ENCODE measurements around the gene CAMK2N2.

The CAMK2N2 gene

DNA sequence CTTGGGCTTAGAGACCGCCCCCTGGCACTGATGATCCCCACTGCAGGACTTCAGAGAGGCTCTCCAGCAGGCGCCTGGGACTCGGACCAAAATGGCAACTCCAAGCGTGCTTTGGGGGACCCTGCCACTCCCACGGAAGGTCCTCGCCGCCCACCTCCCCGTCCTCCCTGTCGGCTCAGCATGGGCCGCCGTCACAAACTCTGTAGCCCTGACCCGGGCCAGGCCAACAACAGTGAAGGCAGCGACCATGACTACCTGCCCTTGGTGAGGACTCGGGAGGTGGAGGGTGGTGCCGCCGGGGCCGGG, 20.3 kb downstream of the CAMK2N2 start:
- in situ Hi-C loops (cut with HindIII; ENCODE audit: low sequenced_read_pairs), result no loop called here

DNA sequence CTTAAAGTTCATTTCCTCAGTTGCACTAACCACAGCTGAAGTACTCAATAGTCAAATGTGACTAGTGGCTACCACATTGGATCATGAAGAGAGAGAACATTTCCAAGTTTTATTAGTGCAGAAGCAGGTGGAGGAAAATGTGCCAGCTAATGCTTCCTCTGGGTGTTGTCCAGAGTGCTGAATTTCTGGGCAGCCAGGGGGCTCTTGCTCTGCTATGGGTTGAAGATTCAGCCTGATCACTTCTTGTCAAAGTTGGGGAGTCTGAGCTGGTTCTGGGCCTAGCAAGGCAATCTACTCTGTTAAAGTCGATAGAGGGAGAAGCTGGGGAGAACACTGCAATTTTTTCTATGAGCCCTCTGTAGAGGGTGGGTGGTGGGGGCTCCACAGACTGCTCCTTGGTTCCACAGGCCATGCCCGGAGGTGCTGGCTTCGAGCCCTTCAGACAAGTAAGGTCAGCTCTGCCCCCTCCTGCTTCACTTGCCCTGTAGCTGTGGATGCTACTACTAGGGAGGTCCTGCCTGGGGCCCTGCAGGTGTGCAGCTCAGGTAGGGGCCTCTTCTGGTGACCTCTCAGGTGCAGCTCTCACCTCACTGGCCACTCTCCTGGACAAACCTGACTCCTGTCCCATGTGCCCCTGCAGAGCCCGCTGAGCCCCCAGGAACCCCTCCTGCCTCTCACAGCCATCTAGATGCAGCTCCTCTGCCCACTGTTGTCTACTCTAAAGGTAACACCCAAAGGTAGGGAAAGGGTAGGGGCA, 20.8 kb downstream of the CAMK2N2 start:
- in situ Hi-C loops (cut with HindIII; ENCODE audit: low sequenced_read_pairs), result no loop called here

DNA sequence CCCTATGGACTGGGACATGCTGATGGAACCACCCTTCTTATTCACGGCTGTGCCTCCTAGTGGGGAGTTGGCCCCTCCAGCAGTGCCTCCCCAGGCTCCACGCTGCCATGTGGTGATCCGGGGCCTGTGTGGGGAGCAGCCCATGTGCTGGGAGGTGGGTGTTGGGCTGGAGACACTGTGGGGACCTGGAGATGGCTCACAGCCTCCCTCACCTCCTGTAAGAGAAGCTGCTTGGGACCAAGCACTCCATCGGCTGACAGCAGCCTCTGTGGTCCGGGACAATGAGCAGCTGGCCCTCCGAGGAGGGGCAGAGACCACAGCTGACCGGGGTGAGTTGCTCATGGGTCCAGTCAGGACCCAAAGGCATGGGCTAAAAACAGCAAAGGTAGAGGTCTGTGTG, 21.6 kb downstream of the CAMK2N2 start:
- in situ Hi-C loops (cut with HindIII; ENCODE audit: low sequenced_read_pairs), result no loop called here

DNA sequence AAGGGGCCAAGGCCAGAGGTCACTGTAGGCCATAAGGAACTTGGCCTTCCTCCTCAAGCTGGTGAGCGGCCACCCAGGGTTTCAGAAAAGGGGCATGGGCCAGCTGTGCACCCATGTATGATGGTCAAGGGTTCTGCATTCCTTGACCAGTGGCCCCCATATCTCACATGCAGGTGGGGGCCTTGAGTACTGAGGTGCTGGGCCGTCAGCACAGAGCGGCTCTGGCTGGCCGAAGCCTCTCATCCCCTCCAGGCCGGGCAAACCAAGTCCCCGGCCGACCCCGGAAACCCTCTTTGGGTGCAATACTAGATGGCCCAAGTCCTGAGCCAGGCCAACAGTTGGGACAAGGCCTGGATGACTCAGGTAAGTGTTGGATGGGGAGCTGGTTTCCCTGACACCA, 22.1 kb downstream of the CAMK2N2 start:
- in situ Hi-C loops (cut with HindIII; ENCODE audit: low sequenced_read_pairs), result no loop called here

DNA sequence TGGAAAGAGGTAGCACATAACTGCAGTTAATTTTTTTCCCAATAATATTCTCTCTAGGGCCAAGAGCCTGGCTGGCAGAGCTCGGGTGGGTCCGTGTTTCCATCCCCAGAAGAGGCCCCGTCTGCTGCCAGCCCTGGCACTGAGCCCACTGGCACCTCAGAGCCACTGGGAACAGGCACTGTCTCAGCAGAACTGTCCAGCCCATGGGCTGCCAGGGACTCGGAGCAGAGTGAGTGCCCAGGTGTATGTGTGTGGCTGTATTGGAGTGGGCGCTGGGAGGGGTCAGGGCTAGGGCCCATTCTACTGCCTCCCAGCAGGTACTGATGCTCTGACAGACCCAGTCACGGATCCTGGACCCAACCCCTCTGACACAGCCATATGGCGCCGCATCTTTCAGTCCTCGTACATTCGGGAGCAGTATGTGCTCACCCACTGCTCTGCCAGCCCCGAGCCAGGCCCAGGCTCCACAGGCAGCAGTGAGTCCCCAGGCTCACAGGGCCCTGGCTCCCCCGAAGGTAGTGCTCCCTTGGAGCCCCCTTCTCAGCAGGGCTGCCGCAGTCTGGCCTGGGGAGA, 23.0 kb downstream of the CAMK2N2 start:
- in situ Hi-C loops (cut with HindIII; ENCODE audit: low sequenced_read_pairs), result no loop called here

DNA sequence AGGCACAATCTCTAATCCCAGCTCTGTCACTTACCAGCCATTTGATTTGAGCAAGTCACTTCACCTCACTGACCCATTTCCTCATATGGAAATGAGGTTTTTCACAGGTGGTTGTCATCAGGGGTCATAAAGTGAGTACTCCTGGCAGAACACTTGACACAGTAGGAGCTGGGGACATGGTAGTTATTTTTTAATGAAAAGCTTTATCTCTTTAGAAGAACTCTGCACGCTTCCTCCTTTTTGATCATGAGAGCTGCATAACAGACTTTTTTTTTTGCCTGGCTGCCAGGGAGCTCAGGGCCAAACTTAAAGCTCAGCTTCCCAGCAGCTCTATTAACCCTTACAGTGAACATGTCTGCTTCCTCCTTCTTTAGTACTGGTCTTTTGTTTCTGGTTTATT, 23.5 kb downstream of the CAMK2N2 start:
- in situ Hi-C loops (cut with HindIII; ENCODE audit: low sequenced_read_pairs), result no loop called here

DNA sequence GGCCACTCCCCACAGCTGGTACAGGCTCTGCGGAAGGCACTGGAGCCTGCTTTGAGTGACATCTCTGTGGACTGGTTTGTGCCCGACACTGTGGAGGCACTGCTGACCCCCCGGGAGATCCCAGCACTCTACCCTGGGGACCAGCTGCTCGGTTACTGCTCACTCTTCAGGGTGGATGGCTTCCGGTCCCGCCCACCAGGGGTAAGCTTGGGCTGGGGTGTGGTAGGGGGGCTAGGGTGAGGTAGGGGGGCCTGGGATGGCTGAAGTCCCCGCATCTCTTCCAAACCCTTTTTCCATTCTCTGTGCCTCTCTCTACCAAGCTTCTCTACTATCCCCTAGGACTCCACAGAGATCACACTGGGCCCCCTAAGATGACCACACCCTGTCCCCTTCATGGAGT, 24.1 kb downstream of the CAMK2N2 start:
- in situ Hi-C loops (cut with HindIII; ENCODE audit: low sequenced_read_pairs), result no loop called here

DNA sequence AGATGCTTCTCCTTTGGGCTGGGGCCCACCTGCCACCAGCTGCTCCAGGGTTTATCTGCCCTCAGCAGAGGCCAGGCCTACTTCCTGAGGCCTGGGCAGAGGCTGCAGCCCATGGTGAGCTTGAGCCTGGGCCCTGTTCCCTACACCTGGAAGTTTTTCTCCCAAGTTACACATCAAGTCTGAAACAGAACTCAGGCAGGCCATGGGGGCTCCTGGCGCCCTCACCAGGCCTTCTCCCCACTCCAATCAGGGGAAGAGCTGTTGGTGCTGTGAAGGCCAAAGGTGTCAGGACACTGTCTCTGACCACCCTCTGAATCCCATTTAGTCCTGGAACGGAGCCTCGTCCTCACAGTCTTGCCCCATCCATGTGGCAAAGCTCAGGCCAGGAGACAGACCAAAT, 24.7 kb downstream of the CAMK2N2 start:
- in situ Hi-C loops (cut with HindIII; ENCODE audit: low sequenced_read_pairs), result no loop called here

DNA sequence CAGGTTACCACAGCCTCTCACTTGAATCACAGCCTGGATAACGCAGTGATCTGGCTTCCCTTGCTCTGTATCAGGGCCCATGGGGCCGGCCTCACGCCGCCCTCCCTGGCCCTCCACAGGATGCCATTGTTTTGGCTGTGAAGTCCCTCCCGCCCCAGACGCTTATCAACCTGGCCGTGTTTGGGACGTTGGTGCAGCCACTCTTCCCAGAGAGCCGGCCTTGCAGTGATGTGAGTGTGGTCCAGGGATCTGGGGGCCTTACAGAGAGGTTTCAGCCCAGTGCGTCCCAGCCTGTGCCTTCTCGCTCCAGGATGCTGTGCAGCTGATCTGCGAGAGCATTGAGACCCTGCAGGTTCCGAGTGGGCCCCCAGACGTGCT, 25.3 kb downstream of the CAMK2N2 start:
- in situ Hi-C loops (cut with HindIII; ENCODE audit: low sequenced_read_pairs), result no loop called here

DNA sequence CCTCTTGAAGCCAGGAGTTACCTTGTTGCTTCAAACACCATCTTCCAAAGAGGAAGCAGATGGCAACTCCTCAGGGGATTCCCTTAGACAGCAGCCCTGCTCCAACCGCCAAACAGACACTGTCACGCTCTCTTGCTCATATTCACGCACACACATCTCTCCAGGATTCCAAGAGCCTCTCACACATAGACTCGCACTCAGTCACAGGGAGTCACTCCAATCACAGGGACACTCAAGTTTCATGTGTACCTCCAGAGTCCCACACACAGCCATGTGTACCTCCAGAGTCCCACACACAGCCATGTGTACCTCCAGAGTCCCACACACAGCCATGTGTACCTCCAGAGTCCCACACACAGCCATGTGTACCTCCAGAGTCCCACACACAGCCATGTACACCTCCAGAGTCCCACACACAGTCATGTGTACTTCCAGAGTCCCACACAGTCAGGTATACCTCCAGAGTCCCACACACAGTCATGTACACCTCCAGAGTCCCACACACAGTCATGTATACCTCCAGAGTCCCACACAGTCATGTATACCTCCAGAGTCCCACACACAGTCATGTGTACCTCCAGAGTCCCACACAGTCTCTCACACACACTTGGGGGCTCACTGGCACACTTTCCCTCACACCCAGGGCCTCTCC, 25.8 kb downstream of the CAMK2N2 start:
- in situ Hi-C loops (cut with HindIII; ENCODE audit: low sequenced_read_pairs), result no loop called here

DNA sequence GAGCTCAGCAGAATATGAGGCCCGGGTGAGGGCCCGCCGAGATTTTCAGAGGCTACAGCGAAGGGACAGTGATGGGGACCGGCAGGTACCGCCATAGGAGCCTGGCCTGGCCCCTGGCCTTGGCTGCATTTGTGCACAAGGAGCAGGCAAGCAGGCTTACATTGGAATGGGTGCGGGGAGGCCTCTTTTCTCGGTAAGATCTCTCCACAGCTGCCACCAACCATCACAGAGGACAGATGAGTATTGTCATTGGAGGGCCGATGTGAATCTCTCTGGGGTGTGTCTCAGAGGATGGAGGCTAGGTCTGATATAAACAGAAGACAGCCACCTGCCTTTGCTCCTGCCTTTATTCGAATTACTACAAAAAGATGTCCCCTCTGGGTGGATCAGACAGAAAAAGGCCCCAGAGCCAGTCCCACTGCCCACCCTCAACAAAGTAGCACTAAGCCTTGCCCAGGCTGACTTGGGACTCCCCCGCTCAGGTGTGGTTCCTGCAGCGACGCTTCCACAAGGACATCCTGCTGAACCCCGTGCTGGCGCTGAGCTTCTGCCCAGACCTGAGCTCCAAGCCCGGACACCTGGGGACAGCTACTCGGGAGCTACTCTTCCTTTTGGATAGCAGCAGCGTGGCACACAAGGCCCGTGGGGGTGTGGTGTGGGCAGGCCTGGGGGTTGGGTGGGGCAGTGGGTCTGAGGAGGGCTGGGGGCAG, 26.5 kb downstream of the CAMK2N2 start:
- in situ Hi-C loops (cut with HindIII; ENCODE audit: low sequenced_read_pairs), result no loop called here

DNA sequence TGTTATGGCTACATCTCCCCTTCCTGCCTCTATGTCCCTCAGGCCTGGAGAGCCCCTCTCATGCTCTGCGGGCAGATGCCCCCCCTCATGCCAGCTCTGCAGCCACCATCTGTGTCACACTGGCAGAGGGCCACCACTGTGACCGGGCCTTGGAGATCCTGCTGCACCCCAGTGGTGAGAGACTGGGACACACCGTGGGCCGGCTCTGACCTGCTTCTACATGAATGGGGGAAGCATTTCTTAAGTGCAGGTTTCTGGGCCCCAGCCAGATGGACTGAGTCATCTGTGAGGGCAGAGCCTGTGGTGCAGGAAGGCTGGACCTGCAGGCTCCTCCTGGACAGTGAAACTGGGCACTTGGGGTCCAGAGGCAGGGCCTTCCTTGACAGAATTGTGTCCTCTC, 27.1 kb downstream of the CAMK2N2 start:
- in situ Hi-C loops (cut with HindIII; ENCODE audit: low sequenced_read_pairs), result no loop called here

DNA sequence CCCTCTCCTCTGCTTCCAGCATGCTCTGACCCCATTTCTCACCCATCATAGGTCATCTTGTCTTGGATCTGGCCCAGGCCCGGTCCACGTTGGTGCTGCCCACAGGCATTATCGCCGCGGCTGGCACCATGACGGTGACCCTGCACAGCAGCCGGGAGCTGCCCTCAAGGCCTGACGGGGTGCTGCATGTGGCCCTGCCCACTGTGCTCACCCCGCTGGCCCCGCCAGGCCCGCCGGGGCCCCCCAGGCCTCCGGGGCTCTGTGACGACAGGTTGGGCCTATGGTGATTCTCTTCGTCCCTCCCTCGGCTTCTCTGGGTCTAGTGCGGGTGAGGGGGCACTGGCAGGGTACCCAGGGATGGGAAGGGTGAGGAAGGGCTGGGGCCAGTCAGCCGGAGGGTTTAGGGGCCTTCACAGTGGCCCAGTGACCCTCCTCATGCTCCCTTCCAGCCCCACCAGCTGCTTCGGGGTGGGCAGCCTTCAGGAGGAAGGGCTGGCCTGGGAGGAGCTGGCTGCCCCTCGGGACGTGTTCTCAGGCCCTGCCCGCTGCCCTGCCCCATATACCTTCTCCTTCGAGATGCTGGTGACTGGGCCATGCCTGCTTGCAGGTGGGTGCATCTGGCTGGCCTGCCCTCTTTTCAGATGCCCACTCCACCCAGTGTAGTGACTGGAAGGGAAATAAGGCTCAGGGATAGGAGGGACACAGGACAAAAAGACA, 28.1 kb downstream of the CAMK2N2 start:
- in situ Hi-C loops (cut with HindIII; ENCODE audit: low sequenced_read_pairs), result no loop called here

DNA sequence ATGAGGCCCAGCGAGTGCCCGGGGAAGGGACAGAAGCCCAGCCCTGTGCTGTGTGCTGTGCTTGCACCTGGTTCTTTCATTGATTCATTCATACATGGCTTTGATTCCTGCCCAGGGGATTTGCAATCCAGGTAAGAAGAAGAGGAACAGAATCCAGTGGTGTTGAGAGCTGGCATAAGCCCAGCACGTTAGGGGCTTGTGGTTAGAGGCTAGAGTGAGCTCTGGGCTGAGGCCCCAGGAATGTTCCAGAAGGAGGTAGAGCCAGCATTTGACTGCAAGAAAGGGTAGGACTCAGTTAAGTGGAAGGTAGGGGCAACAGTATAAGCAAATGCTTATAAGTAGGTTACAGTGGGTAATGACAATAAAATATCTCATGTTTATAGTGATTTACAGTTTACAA, 29.7 kb downstream of the CAMK2N2 start:
- in situ Hi-C loops (cut with HindIII; ENCODE audit: low sequenced_read_pairs), result no loop called here

DNA sequence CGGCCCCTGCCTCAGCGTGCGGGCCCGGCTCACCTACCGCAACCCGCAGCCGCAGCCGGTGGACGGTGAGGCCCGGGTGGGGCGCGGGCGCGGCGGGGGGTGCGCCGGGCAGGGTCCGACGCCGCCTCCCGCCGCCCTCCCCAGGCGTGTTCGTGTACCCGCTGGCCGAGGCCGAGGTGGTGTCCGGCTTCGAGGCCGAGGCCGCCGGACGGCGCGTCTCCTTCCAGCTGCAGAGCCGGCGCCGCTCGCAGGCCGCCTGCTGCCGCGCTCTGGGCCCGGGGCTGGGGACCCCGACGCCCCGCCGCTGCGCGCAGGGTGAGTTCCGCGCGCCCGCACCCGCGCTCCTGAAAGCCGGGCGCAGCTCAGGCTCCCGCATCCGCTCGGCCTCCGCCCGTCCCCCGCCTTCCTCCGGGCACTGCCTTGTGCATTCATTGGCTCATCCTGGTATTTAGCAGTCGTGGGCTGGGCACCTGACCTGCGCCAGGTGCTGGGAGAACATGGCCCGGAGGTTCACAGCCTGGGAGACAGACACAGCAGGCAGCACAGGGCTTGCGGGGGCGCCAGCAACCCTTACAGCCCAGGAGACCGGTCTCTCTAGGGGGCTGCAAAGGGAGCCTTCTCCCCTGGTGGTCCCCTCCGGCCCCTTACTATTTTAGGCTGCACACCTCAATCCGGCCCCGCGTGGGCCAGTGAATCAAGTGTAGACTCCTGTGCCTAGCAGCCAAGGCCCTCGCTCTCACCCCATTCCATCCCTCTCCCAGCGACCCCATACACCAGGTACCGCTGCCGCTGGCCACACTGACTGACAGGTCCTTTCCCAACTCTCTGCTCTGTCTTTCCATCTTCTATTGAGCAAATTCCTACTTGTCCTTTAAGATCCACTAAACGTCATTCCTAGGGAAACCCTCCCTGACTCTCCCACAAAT, 30.5 kb downstream of the CAMK2N2 start:
- in situ Hi-C loops (cut with HindIII; ENCODE audit: low sequenced_read_pairs), result no loop called here

DNA sequence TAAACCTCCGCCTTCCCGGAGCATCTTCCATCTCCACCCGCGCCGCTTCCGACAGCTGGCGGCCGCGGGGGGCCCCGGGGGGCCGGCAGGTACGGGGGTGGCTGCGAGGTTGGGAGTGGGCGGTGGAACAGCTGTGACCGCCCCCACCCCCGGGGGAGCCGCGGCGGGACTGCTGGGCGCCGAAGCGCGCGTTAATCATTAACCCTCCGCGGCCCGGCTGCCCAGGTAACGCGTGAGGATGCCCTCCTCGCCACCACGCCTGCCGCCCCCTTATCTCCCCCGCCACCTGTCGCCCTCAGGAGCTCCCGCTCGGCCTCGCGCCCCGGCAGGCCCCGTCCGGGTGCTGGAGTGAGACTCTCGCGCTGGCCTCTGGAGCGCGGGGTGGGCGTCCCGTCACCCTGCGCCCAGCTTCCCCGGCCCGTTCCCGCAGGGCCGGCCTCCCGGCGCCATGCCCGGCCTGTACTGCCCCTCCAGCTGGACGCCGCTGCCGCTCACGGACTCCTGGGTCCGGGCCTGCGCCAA, 31.2 kb downstream of the CAMK2N2 start:
- in situ Hi-C loops (cut with HindIII; ENCODE audit: low sequenced_read_pairs), result no loop called here

DNA sequence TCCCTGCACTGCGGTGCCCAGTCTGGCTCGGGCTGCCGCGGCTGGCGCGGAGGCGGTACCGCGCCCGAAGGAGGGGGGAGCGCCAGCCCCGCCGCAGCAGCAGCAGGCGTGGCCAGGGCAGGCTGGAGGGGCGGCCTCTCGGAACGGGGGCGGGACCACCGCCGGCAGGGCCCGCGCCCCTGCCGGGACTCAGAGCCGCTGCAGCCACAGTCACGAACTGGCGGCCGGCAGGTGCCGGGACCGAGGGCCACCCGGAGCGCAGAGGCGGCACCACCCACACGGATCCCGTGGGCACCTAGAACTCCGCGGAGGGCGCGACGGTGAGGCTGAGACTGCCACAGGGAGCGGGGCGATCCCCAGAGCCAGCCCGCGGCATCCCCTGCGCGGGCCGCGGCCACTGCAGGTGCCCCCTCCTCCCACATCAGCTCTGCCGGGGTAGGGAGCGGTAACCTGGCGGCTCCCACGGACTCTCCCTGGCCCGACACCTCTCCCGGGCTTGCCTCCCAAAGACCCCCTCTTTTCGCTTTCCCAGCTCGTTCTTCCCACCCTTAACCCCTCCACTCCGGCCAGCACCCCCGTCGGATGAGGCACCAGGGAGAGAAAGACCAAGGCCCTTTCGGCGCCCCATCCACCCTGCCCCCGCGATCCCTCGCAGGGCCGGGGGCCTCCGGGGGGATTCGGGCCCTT, 31.8 kb downstream of the CAMK2N2 start, which contains the start of gene VWA5B2:
Gene VWA5B2 (plus strand): TSS at position 192 of the 687 bp plus-strand sequence. CDS start 944 bp downstream, outside the sequence.
- in situ Hi-C loops (cut with HindIII; ENCODE audit: low sequenced_read_pairs), result loop anchor here (5.0 kb wide), 1 partner anchor 38 kb away; no protein-coding TSS in a partner anchor

DNA sequence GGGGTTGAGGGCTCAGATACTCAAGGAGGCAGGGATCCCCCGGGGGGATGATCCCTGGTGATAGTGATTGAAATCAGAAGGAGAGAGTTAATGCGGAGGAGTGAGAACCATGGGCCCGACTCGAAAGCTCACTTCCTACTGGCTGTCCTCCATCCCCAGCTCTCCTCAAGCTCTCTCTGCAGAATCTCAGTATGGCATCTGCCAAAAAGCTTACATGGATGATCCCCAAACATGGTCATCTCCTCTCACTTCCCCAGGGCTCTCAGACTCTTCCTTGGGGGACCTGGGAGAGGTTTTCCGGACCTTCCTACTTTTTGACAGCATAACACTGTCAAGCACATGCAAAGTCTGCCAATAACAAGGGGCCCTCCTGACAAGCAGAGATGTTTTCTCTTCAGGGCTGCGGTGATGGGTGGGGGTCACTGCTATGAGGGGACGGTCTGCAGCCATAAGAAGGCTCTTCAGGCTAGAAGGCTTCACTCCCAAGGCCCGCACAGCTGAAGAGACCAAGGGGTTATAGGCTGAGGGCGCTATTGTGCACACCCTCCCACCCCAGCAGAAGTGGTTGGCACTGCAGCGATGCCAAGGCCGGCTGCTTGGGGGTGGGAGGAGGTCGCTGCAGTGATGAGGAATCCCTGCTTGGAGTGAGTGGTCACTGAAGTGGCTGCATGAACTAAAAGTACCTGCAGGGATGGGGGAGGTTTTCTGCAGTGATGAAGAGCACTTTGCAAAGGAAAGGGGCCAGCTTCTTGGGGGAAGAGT, 32.8 kb downstream of the CAMK2N2 start:
- in situ Hi-C loops (cut with HindIII; ENCODE audit: low sequenced_read_pairs), result loop anchor here (5.0 kb wide), 1 partner anchor 39 kb away; no protein-coding TSS in a partner anchor

Measured in endothelial cell of hepatic sinusoid (primary cell).